Activated T-helper 1 cell treated with Interleukin-2 at 50 U/mL for 16 hours (primary cell): ENCODE measurements around the gene SLAIN1.

Experiments used
- DNase-seq: peaks from one replicate; pipeline ENCODE4 v3.0.0-alpha.2; 2020; ENCODE audit warnings: low read depth

The SLAIN1 gene

DNA sequence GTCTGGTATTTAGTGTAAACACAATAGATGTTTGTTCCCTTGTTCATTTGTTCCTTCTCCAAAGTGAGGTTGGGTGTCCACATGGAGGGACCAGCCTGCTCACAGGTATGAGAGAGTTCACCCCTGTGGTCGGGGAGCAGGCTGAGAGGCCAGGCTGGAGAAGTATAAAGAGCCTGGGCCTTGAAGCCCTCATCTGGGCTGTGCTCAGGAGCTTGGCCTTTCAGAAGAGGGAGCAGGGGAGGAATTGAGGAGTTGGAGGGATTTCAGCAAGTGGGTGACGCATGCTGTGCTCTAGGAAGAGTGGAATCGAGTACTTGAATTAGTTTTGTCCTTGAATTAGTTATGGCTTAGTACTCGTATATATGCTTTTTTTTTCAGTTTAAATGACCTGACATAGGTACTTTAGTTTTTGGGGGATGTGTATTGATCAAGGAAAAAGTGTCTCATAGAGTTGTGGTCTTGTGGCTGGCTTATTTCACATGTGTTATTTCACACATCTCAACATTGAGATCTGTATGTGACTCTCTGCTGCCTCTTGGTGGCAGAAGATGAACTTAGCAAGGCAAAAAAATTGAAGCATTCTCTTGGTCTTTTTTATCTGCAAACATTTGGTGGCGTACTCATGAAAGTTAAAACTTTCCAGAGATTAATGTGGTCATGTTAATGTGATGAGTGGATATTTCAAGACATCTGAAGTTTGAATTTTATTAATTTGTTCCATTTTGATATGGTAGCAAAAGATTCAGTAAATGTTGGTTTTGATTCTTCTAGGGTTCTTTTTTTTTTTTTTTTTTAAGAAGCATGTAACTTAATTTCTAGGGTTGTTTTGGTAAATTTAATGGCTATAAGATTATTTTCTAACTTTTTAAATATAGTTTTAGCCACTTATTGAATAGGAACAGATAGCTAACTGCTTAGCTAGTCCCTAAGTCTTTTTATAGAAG lies 54.3 kb downstream of the SLAIN1 start:
- DNase-seq: peak; percentile 4

DNA sequence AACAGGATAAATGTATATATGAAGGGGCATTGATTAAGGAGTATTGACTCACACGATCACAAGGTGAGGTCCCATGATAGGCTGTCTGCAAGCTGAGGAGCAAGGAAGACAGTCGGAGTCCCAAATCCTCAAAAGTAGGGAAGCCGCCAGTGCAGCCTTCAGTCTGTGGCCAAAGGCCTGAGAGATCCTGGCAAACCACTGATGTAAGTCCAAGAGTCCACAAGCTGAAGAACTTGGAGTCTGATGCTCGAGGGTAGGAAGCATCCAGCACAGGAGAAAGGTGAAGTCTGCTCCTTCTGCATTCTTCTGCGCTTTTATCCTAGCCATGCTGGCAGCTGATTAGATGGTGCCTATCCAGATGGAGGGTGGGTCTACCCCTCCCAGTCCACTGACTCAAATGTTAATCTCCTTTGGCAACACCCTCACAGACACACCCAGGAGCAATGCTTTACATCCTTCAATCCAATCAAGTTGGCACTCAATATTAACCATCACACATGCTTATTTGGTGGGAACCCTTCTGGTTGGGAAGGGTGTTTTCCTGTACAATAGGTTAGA lies 55.1 kb downstream of the SLAIN1 start:
- no peak for DNase-seq

DNA sequence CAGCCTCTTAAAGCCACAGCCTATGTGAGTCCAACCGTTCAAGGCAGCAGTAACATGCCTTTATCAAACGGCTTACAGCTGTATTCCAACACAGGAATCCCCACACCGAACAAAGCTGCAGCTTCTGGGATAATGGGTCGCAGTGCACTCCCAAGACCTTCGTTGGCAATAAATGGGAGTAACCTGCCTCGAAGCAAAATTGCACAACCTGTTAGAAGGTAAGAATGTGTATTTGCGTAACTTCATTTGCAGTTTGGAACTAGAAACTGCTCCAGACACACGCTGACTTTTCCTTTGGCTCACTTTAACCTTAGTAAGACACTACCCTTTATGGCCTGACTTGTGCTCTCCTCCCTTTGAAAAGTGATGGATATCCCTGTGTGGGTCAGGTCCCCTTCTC lies 63.4 kb downstream of the SLAIN1 start:
- DNase-seq: no peak

GRCh38 chr13:77767413-77767812 lies 69.9 kb downstream of the SLAIN1 start:
- no peak for DNase-seq

GRCh38 chr13:77774181-77774580 lies 76.7 kb downstream of the SLAIN1 start:
- no peak for DNase-seq

DNA sequence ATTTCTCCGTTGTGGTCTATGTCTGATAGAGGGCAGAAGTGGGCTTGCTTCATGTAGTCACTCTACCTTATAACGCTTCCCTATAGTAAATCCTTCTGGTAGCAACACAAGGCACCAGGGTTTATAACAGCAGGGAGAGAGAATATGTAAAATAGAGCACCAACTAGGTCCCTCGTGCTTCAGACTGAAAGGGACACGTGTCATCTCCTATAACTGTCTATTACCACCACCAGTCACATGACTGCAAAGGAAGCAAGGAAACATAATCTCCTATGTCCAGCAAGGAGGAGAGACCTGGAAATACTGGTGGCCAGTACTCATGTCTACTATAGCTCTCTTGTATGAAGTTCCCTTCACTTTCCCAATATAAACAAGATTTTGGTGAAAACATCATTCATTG lies 79.2 kb downstream of the SLAIN1 start:
- no peak for DNase-seq

DNA sequence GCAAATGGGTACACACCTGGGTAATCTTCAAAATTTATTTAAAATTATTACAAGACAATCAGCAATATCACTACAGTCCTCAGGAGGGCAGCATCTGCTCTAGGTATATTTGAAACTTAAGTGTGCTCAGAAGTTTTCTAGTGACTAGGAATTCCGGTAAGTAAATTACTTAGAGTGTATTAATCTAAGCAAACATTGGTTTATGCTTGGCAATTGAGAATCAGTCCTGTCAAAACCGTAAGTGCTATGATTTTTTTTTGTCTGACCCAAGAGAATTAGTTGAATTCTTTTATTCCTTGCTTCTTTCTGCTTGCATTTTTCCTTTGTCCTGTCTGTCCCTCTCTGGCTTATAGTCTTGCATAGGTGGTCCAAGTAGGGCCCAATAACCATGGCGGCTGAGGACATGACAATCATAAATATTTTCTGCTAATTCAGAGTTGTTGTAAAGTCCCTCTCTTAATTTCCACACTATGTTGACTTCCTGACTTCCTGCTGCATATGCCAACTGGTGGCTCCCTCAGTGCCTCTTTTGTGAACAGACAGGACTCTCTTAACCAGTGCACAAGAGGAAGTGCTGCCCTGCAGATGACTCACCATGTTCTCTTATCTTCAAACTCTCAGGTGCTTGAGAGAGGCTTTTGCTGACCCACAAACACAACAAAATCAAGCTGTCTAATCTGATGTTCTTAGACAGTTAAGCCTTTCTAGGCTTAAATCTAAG lies 82.2 kb downstream of the SLAIN1 start:
- no peak for DNase-seq

DNA sequence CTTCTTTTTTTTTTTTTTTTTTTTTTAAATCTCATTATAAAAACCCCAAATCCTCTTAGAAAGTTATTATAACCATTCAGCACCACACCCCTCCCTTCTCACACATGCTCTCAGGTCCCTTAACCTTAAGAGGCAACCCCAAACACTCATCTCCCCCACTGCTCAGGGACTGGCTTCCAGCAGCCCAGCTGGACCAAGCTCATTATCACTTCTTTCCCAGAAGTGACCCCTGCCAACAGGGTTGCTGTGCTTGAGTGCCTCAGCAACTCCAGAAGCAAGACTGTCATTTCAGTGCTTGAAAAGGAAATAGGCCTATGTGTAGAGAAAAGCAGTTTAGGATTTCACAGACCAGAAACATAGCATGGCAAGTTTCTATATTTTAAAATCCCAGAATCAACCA lies 84.3 kb downstream of the SLAIN1 start:
- DNase-seq: no peak

- no peak for DNase-seq
Observed at GRCh38 chr13:77784515-77784914, 87.0 kb downstream of the SLAIN1 start.

DNA sequence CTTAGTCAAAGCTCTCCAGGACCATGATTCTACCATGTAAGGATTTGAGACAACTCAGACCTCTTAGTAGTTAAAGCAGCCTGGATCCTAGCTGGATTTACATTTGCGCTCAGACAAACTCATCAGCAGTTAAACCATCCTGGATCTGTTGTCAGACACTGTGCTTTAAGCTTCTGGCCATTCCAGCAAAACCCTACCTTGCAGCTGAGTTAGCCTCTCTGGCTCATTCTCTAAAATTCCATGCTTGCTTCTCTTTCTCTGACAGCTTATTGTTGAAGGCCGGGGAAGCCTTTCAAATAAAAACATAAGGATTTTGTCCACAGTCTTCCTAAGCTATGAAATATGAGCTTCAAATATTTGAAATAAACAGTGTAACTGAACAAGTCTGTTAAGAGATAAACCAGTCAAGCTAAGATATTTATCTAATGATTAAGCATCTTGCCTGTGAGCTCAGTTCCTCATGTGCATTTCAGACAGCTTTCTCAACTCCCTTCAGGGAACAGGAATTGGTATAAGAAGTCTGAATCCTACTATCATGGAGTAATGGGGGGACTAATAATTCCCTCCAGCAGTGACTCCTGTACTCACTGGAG lies 89.3 kb downstream of the SLAIN1 start:
- DNase-seq: no peak

DNA sequence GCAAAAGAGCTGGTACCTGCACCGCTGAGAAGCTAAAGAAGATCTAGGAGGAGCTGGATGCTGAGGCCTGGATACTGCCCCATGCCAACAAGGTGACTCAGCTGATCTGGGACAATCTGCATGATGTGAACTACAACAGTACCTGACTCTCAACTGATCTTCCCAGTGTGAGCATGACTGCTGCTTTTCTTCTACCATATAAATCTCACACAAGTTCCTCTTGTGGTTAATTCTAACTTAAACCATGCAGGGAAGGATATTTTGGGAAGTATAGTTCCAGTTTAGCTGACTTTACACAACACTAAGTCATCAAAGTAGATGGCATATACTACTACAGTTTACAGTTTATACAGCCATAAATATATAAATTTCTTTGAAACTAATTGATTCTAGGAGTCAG lies 91.9 kb downstream of the SLAIN1 start:
- no peak for DNase-seq

GRCh38 chr13:77800219-77800618 lies 102.7 kb downstream of the SLAIN1 start:
- no peak for DNase-seq

DNA sequence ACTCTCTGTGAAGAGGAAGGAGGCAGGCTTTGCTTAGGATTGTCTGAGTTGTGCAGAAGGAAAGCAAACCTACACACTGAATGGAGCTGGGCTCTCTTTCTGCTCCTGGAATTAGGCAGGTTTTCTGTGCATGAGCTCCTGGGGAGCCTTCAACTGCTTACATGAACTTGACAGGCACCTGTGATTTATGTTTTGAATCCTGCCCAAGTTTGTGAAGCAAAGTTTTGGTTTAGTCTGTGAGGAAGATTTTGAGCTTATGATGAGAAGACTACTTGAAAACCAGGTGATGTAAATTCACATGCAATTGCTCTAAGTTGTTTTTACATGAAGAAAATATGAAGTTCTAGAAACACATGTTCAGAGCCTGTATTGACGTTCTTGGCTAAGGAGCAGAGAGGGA lies 109.0 kb downstream of the SLAIN1 start:
- DNase-seq: no peak

- no peak for DNase-seq
Observed at GRCh38 chr13:77807431-77808135, 110.1 kb downstream of the SLAIN1 start.

GRCh38 chr13:77810430-77810829 lies 112.9 kb downstream of the SLAIN1 start:
- no peak for DNase-seq

- DNase-seq: no peak
Observed at GRCh38 chr13:77810878-77811277, 113.4 kb downstream of the SLAIN1 start.

DNA sequence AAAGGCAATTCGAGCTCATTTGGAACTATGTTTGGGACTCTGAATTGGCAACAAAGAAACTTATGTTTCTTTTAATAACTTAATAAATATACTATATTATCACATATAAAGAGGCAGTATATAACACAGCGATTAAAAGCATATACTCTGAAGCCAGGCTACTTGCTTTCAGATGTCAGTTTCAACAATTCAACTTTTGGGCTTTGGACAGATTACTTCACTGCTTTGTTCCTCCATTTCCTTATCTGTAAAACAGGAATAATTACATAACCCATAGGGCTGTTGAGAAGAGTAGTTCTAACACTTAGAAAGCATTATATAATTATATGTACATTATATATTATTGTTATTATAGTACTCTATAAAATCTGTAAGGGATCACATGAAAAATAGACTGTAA lies 113.9 kb downstream of the SLAIN1 start:
- no peak for DNase-seq

GRCh38 chr13:77811981-77812380 lies 114.5 kb downstream of the SLAIN1 start:
- no peak for DNase-seq
